Measurements from ENCODE around the gene FCER1G.

Gene FCER1G

DNA sequence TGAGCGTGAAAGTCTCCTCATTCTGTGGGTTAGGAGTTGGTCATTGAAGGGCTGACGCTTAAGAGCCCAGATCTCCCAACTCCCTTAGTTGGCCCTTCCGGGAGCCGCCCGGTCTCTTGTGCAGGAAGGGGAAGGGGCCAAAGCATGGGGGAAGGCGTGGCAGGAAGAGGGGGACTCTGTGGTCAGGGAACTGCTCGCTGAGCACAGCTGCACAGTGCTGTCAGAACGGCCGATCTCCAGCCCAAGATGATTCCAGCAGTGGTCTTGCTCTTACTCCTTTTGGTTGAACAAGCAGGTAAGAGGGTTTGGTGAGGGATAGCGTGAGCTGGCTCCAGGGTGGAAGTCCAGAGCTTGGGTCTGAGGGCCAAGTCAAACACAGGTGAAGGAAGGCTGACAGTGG, at the start of gene FCER1G:
Gene FCER1G, plus strand, starts transcription at position 220 of the 400 bp plus-strand sequence. Its CDS starts 27 bp downstream, at position 247.
- no peak for DNase-seq

DNA sequence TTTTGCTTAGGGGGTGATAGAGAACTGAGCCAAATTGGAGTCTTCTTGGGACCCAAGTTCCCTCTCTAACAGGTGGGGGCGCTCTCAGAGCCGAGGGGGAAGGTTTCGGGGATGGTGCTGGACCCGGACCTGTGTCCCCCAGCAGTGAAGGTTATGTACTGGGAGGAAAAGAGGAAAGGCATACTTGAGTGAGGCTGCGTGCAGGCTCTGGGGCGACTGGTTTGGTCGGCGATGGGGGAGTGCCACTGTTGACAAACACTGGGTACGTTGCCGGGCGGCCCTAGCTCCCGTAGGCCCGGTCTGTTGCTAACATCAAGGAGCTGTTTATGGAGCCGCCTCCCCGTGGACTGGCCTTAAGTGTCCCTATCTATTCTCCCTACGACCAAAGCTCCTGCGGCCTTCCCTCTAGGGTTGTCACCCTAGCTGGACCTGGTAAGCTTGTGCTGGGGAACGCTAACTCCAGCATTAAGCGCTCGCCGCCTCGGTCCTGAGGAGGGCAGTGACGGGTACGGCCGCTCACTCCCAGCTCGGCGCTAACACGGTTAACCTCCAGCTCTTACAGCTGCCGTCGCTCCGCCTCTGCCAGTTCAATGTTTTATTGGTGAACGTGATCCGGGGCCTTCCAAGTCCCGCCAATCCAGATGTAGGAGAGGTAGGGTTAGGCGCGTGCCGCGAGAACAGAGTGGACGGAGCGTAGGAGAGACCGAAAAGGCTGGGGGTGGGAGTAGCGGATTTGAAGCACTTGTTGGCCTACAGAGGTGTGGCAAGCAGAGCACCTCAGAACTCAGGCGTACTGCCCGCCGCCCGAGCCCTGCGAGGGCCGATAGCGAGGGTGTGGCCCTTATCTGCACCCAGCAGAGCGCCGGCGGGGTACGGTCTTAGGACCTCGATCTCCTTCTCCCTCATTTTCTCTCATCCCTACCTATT, 49.1 kb upstream of the FCER1G start, which contains the start of gene PPOX:
Gene PPOX, plus strand, starts transcription at position 685 of the 927 bp plus-strand sequence. CDS start 422 bp downstream, outside the sequence.
- DNase-seq, result peak; percentile 96

GRCh38 chr1:161166669-161167548, 48.2 kb upstream of the FCER1G start:
- DNase-seq, result no peak

- no peak for DNase-seq
Observed at GRCh38 chr1:161168906-161169305, 46.2 kb upstream of the FCER1G start.

- DNase-seq, result no peak
Observed at GRCh38 chr1:161171191-161171590, 43.9 kb upstream of the FCER1G start.

GRCh38 chr1:161171696-161172095, 43.4 kb upstream of the FCER1G start:
- DNase-seq, result no peak

GRCh38 chr1:161172349-161172748, 42.7 kb upstream of the FCER1G start:
- no peak for DNase-seq

- DNase-seq, result peak; percentile 93
Observed at GRCh38 chr1:161172776-161173376, 42.2 kb upstream of the FCER1G start.

- DNase-seq, result no peak
Observed at GRCh38 chr1:161173711-161174110, 41.4 kb upstream of the FCER1G start.

- DNase-seq, result no peak
Observed at GRCh38 chr1:161174911-161175310, 40.2 kb upstream of the FCER1G start.

DNA sequence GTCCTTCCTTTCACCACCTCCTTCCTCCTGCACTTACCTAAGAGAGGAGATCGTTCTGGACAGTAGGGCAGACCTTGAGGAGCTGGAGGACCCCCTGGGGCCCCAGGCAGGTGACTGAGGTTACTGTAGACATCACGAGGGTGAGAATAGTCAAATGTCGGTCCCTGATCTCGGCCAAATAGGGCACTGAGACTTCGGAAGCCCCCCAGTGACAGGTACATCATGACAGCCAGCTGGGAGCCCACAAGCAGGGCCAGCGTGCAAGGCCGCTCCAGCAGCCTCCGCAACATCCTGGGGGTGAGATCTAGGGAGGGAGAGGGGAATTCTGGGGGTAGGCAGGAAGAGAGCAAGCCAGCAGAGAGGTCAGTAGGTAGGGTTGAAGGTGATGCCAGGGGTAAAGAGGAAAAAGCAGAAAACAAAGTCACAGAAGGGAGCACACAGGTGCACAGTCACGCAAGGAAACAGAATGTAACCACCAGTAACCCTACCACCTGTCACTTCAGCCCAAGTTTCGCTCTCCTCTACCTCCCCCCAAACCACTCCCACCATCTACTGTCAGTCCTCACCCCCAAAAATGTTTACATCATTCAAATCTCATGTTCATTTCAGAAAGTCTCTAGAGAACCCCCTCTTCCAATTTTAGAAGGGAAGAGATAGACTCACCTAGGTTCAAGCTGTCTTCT, 39.2 kb upstream of the FCER1G start:
- DNase-seq, result no peak

DNA sequence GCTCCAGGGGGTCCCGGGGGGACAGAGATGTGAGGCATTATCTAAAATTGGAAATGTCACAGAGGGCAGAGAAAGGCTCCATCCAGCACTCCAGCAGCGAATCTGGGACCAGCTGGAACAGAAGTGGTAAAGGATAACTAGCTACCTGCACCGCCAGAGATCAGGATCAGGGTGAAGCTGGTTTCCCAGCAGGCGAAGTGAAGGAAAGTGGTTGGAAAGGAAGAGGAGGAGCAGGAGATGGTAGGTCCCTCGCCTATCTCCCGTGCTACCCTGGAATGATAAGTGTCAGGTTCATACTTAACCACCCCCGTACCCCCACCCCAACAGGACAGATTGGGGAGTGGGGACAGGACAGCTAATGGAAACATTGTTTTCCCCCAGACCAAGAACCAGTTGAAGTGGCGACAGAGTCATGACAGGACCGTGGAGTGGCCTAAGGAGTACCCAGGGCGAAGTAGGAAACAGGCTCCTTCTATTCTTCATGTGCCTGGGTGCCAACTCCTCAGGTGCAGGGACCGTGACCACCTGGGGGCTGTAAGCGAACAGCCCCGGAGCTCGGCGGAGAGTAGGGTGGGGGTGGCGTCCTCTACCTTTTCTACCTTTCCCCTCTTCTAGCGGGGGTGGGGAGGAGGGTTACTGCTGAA, 38.5 kb upstream of the FCER1G start:
- DNase-seq, result no peak

DNA sequence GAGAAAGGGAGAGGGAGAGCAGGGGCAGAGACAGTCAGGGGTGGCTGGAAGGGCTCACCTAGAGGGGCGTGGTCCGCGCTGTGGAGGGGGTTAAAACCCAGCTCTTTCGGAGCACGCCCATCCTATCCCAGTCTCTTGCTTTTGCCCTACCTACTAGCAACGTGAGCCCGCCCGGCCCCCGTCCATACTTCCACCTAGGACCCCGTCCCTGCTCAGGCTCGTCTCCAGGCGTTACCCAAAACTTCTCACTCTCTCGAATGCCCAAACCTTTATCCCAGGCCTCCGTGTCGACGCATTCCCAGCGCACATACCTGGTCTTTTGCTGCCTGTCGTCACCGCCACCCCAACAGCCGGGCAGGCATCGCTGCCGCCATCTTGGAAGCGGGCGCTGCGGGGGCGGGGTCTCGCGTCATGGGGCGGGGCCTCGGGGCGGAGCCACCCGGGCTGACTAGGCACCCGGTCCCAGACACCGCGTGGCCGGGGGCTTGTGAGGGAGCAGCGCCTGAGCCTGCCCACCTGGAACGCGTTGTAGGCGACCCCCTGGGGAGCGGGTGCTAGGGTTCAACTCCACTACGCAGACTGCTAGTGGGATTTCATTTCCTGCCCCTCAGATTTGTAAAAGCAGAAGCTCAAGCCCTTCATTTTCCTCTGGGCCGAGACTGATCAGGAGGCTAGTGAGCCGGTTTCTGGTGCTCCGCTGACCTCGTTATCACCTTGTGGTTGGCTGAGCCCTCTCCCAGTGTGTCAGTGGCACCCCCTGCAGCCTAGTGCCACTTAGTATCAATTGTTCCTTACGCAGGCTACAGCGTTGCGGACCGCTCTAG, 37.8 kb upstream of the FCER1G start, which contains the start of gene B4GALT3:
Gene B4GALT3, minus strand, starts transcription at position 396 of the 824 bp plus-strand sequence. CDS start 1,447 bp downstream, outside the sequence.
- DNase-seq, result peak; percentile 74

- DNase-seq, result no peak
Observed at GRCh38 chr1:161177936-161178244, 37.2 kb upstream of the FCER1G start.

GRCh38 chr1:161179698-161180097, 35.4 kb upstream of the FCER1G start:
- DNase-seq, result no peak

DNA sequence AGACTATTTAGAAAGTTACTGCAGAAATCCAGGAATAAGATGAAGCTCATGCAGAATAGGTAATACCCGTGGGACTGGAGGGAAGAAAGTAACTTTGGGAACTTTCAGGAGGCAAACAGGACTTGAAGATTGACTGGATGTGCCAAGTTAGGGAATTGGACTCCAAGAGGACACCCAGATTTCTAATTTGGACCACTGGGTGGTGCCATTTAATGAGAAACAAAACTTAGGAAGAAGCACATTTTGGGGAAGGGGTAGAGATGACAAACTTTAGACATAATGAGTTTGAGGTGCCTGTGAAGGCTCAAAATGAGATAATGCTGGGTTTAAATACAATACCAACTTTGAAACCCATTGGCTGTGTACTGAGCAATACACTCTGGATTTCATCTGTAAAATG, 34.5 kb upstream of the FCER1G start:
- no peak for DNase-seq

- peak; percentile 53 for DNase-seq
Observed at GRCh38 chr1:161182214-161182613, 32.9 kb upstream of the FCER1G start.

DNA sequence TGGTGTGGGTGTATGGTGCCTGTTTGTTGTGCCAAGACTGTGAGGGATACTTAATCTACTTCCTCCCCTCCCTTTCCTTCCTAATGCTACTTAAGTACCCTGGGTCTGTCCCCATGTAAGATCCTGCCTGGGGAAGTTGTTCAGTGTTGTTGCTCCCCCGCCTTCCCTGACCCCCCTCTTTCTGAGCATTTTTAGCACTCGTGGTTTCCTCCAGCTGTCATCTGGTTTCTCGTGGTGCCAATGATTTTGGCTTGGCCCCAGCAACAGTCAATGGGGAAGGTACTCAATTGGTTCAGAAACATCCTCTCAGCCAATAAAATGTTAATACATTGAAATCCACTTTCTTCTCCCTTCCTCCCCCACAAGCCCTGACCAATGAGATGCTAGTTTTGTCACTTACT, 29.8 kb upstream of the FCER1G start:
- DNase-seq, result peak; percentile 70

- DNase-seq, result no peak
Observed at GRCh38 chr1:161185732-161186311, 29.3 kb upstream of the FCER1G start.

DNA sequence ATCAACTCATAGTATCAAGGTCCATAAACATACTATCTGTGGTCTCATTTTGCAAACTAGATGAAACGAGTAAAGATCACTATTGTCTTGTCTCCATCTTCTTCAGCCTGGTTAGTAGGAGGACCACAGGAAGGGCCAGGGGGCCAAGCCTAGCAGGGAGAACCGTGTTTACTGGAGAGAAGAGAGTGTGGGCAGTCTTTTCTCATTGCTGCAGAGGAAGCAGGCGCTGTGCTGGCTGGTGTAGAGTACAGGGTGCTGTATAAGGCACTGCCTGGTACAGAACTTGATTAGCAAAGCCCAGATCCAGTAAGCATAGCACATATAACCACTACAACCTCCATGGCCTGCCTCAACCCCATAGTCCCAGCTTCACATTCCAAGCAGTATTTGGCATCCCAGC, 27.8 kb upstream of the FCER1G start:
- no peak for DNase-seq

DNA sequence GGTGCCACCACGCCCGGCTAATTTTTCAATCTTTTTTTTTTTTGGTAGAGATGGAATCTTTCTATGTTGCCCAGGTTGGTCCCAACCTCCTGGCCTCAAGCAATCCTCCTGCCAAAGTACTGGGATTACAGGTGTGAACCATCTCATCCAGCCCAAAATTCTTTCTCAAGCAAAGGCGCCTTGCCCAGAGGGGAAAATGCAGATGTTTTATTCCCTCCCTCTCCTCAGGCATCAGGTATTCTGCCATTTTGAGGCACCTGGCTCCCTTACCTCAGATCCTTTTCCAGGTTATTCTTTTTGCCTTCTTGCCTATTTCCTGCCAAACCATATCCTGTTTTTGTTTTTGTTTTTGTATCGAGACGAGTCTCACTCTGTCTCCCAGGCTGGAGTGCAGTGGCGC, 26.7 kb upstream of the FCER1G start:
- DNase-seq, result no peak
